Measurements from ENCODE around the gene MTCH1.

The MTCH1 gene

GRCh38 chr6:36971921-36972673, 13.9 kb downstream of the MTCH1 start:
- Histone ChIP-seq H3K36me3 (ENCODE audit: low read depth) (peaks cover 97% of the 10 kb centered on the region), H3K4me1 (ENCODE audit: insufficient read depth, poor library complexity, severe bottlenecking) (peaks cover 10% of the 10 kb centered on the region), H3K4me3 (ENCODE audit: severe bottlenecking) (no peak overlapping the region), H3K27ac (ENCODE audit: poor library complexity, severe bottlenecking) (no peak overlapping the region), H3K9me3 (ENCODE audit: severe bottlenecking) (no peaks in the 10 kb centered on the region), H3K27me3 (ENCODE audit: insufficient read depth, poor library complexity, severe bottlenecking) (no peaks in the 10 kb centered on the region)
- no peak for TF ChIP-seq CTCF (IDR thresholded peaks at IDR 0.05; ENCODE audit: poor library complexity, severe bottlenecking)
- no peak for ATAC-seq (ENCODE audit: low read depth)
- DNase-seq (ENCODE audit: low spot score), result no peak

DNA sequence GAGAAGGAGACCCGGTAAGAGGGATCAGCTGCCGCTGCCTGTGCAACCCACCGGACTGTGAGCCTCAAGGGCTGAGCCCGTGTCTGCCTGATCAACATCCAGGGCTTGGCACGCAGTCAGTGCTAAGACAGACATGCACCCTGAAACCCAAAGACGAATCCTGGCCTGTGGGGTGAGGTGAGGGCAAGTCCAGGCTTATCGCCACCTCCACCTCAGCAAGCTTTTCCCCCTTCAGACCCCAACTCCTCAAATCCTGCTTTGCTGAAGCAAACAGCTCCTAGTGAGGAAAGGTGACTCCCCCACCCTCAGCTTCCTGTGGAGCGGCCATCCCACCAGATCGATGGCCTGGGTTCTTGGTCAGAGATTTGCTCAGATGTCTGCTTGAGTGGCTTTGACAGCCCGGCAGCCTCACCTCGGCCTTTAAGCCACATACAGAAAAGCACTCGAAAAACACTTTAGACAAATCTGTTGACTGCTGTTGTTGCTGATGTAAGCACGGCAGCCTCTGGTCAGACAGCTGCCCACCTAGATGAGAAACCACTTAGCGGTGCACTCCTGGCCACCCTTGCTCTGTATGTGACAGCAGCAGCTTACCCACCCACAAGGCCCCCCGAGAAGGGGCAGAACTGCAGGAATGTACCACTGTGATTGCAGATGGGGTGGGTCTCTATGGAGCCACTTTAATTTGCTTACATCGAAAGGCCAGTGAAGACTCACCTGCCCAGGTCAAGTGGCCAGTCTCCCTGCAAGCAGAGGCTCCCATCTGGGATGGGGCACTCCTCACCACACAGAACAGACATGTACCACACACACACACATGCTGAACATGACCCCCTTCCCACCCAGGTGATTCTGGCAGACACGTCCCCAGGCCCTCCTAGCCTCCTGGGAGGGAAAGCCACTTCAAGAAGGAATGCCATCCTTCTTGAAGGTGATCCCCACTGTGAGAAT, 14.8 kb downstream of the MTCH1 start:
- H3K36me3 ChIP-seq (ENCODE audit: low read depth), result peaks cover 88% of the 10 kb centered on the region
- ATAC-seq (ENCODE audit: low read depth) (no peak), DNase-seq (ENCODE audit: low spot score) (no peak)
- H3K27ac ChIP-seq (ENCODE audit: poor library complexity, severe bottlenecking), result no peak overlapping the region
- peaks cover 10% of the 10 kb centered on the region for H3K4me1 ChIP-seq (ENCODE audit: insufficient read depth, poor library complexity, severe bottlenecking)
- no peaks in the 10 kb centered on the region for H3K27me3 ChIP-seq (ENCODE audit: insufficient read depth, poor library complexity, severe bottlenecking)
- no peak overlapping the region for H3K4me3 ChIP-seq (ENCODE audit: severe bottlenecking)
- no peaks in the 10 kb centered on the region for H3K9me3 ChIP-seq (ENCODE audit: severe bottlenecking)
- no peak for TF ChIP-seq CTCF (IDR thresholded peaks at IDR 0.05; ENCODE audit: poor library complexity, severe bottlenecking)

GRCh38 chr6:36969988-36970891, 15.8 kb downstream of the MTCH1 start:
- Histone ChIP-seq H3K27ac (ENCODE audit: poor library complexity, severe bottlenecking) (no peak overlapping the region), H3K4me3 (ENCODE audit: severe bottlenecking) (no peak overlapping the region), H3K27me3 (ENCODE audit: insufficient read depth, poor library complexity, severe bottlenecking) (no peaks in the 10 kb centered on the region), H3K9me3 (ENCODE audit: severe bottlenecking) (no peaks in the 10 kb centered on the region), H3K4me1 (ENCODE audit: insufficient read depth, poor library complexity, severe bottlenecking) (peaks cover 10% of the 10 kb centered on the region), H3K36me3 (ENCODE audit: low read depth) (peaks cover 78% of the 10 kb centered on the region)
- no peak for DNase-seq (ENCODE audit: low spot score)
- no peak for TF ChIP-seq CTCF (IDR thresholded peaks at IDR 0.05; ENCODE audit: poor library complexity, severe bottlenecking)
- no peak for ATAC-seq (ENCODE audit: low read depth)

GRCh38 chr6:36969240-36969691, 16.7 kb downstream of the MTCH1 start:
- Histone ChIP-seq H3K36me3 (ENCODE audit: low read depth) (peaks cover 69% of the 10 kb centered on the region), H3K27me3 (ENCODE audit: insufficient read depth, poor library complexity, severe bottlenecking) (no peaks in the 10 kb centered on the region), H3K4me1 (ENCODE audit: insufficient read depth, poor library complexity, severe bottlenecking) (peaks cover 10% of the 10 kb centered on the region), H3K27ac (ENCODE audit: poor library complexity, severe bottlenecking) (peak overlapping the region; percentile 20), H3K4me3 (ENCODE audit: severe bottlenecking) (no peak overlapping the region), H3K9me3 (ENCODE audit: severe bottlenecking) (no peaks in the 10 kb centered on the region)
- no peak for DNase-seq (ENCODE audit: low spot score)
- no peak for TF ChIP-seq CTCF (IDR thresholded peaks at IDR 0.05; ENCODE audit: poor library complexity, severe bottlenecking)
- ATAC-seq (ENCODE audit: low read depth), result peak; percentile 47; the same call in 2 of the 3 replicates

Measured in RWPE2 (cell line).